Testis (tissue), 2 donors: Measurements from ENCODE around the gene CNGB1.

Source experiments
- POLR2A ChIP-seq: fragments of 450-650 bp; IDR thresholded peaks from one replicate; pipeline ENCODE4 v1.6.1; 2017; ENCODE audit warnings: antibody characterized with exemption, mild to moderate bottlenecking, moderate library complexity
- TF ChIP-seq, protein P1 (sequence below), 3 experiments: fragments of 450-650 bp in 2 of 3; fragments of 200-600 bp in 1 of 3; sonication (generic) in 1 of 3; IDR thresholded peaks; one replicate each; pipeline ENCODE4 v1.5.1; 2016 to 2019; ENCODE audit warnings: antibody characterized with exemption in 3 of 3, mild to moderate bottlenecking in 2 of 3, moderate library complexity in 1 of 3

DNA sequence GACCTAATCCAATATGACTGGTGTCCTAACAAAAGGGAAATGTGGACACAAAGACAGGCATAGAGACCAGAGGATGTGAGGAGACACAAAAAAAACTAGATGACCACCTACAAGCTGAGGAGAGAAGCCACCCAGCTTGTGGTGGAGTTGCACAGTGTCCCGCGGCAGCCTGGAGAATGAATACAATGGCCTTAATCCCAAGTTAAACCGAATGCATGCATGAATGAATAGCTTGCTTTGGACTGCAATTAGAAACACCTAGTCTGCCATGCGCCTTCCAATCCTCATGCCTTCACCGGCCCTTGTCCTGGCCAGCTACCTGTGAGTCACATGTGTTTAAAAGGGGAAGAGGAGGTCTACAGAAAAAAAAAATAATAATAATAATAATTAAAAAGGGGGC lies 72.0 kb downstream of the CNGB1 start:
- TF ChIP-seq, protein P1, sequence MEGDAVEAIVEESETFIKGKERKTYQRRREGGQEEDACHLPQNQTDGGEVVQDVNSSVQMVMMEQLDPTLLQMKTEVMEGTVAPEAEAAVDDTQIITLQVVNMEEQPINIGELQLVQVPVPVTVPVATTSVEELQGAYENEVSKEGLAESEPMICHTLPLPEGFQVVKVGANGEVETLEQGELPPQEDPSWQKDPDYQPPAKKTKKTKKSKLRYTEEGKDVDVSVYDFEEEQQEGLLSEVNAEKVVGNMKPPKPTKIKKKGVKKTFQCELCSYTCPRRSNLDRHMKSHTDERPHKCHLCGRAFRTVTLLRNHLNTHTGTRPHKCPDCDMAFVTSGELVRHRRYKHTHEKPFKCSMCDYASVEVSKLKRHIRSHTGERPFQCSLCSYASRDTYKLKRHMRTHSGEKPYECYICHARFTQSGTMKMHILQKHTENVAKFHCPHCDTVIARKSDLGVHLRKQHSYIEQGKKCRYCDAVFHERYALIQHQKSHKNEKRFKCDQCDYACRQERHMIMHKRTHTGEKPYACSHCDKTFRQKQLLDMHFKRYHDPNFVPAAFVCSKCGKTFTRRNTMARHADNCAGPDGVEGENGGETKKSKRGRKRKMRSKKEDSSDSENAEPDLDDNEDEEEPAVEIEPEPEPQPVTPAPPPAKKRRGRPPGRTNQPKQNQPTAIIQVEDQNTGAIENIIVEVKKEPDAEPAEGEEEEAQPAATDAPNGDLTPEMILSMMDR (IDR thresholded peaks at IDR 0.05) = no peak
- TF ChIP-seq POLR2A = no peak
